PC-9 (cell line): ENCODE results near the gene CAPN13. TPM values are rescaled to one million over a fixed set of nuclear protein-coding genes. Genes with fewer than 3 reads are reported as not detected.
A peak's percentile ranks its signal among the peaks of the same experiment; 100 is the strongest.

ENCODE experiments used
- Bru-seq: library from RNA; stranded (reverse); fragments of 400-500 nt; gene quantifications from one replicate; lab custom pipeline; 2021; lab: Mats Ljungman, UMichigan
- BruChase-seq, 2 experiments: library from RNA; stranded (reverse); fragments of 400-500 nt; gene quantifications; one replicate each; lab custom pipeline; 2021; lab: Mats Ljungman, UMichigan
- BruUV-seq: library from RNA; stranded (reverse); fragments of 400-500 nt; replicated peaks from 2 replicates; lab custom pipeline; 2021; lab: Mats Ljungman, UMichigan
- CTCF ChIA-PET: fragments of 300-600 bp; sonication (Branson Sonifier 250); formaldehyde crosslinking; loops from one replicate; lab custom pipeline; 2022; ENCODE audit warnings: antibody characterized with exemption; lab: Charles Lee
- POLR2A ChIA-PET: fragments of 300-600 bp; sonication (Branson Sonifier 250); formaldehyde crosslinking; loops from one replicate; lab custom pipeline; 2022; ENCODE audit warnings: antibody characterized with exemption; ENCODE audit not compliant: unreplicated experiment; lab: Charles Lee
- DNase-seq, 2 experiments: peaks; one replicate each; pipeline versions ENCODE4 v3.0.0 to v3.0.0-alpha.2; 2015 to 2022; ENCODE audit warnings: mixed read lengths in 1 of 2
- H2AFZ ChIP-seq: fragments of 200-600 bp; sonication (generic); 2 replicates; pipeline ENCODE4 v1.8.1; 2017; ENCODE audit warnings: antibody characterized with exemption
- H3F3A ChIP-seq: fragments of 200-600 bp; sonication (generic); 2 replicates; pipeline ENCODE4 v1.8.1; 2017; ENCODE audit warnings: antibody characterized with exemption, mild to moderate bottlenecking, low read depth; ENCODE audit not compliant: insufficient read depth
- H3K27ac ChIP-seq: fragments of 200-600 bp; sonication (generic); 2 replicates; pipeline ENCODE4 v1.6.1; 2016; ENCODE audit warnings: mixed run types
- H3K27me3 ChIP-seq: fragments of 200-600 bp; sonication (generic); 2 replicates; pipeline ENCODE4 v1.6.1; 2016; ENCODE audit warnings: low read depth, mixed run types; ENCODE audit not compliant: insufficient read depth
- H3K36me3 ChIP-seq: fragments of 200-600 bp; sonication (generic); 2 replicates; pipeline ENCODE4 v1.6.1; 2016; ENCODE audit warnings: low read depth, mixed run types
- H3K4me1 ChIP-seq: fragments of 200-600 bp; sonication (generic); replicated peaks from 2 replicates; pipeline ENCODE4 v1.6.1; 2016; ENCODE audit warnings: mixed run types; ENCODE audit not compliant: insufficient read depth
- H3K4me2 ChIP-seq: fragments of 200-600 bp; sonication (generic); 2 replicates; pipeline ENCODE4 v1.6.1; 2017; ENCODE audit warnings: mixed run types
- H3K4me3 ChIP-seq: fragments of 200-600 bp; sonication (generic); 2 replicates; pipeline ENCODE4 v1.6.1; 2016; ENCODE audit warnings: mixed run types
- H3K79me2 ChIP-seq: fragments of 200-600 bp; sonication (generic); 2 replicates; pipeline ENCODE4 v1.6.1; 2017; ENCODE audit warnings: low read depth, mixed run types
- H3K9me2 ChIP-seq: fragments of 200-600 bp; sonication (generic); 2 replicates; pipeline ENCODE4 v1.8.1; 2017; ENCODE audit warnings: mild to moderate bottlenecking; ENCODE audit not compliant: insufficient read depth
- H3K9me3 ChIP-seq: fragments of 200-600 bp; sonication (generic); 2 replicates; pipeline ENCODE4 v1.8.1; 2016; ENCODE audit warnings: low read depth; ENCODE audit not compliant: insufficient read depth
- H4K20me1 ChIP-seq: fragments of 200-600 bp; sonication (generic); 2 replicates; pipeline ENCODE4 v1.8.1; 2017; ENCODE audit not compliant: insufficient read depth
- EZH2 ChIP-seq: fragments of 200-600 bp; sonication (generic); IDR thresholded peaks from 2 replicates; pipeline ENCODE4 v1.8.0; 2017; ENCODE audit warnings: antibody characterized with exemption, low read depth
- intact Hi-C: fragments of 100-400 bp; cut with micrococcal nuclease; formaldehyde crosslinking; loops from one replicate; pipeline ENCODE4 v1.10.0; 2022; ENCODE audit not compliant: unreplicated experiment
- long read RNA-seq: library from polyadenylated mRNA; stranded (forward); transcript quantifications from one replicate; pipeline ENCODE4 v2.0.0, GENCODE V29; 2022
- total RNA-seq: library from RNA; stranded (reverse); gene quantifications from 2 replicates; pipeline ENCODE4 v1.2.3, GENCODE V29; 2021
- TF ChIP-seq, protein P1 (sequence below): fragments of 200-600 bp; sonication (generic); conservative IDR thresholded peaks from 2 replicates; pipeline ENCODE4 v1.6.1; 2017; ENCODE audit warnings: mixed run types, antibody characterized with exemption, mild to moderate bottlenecking, moderate library complexity

The CAPN13 gene, protein sequence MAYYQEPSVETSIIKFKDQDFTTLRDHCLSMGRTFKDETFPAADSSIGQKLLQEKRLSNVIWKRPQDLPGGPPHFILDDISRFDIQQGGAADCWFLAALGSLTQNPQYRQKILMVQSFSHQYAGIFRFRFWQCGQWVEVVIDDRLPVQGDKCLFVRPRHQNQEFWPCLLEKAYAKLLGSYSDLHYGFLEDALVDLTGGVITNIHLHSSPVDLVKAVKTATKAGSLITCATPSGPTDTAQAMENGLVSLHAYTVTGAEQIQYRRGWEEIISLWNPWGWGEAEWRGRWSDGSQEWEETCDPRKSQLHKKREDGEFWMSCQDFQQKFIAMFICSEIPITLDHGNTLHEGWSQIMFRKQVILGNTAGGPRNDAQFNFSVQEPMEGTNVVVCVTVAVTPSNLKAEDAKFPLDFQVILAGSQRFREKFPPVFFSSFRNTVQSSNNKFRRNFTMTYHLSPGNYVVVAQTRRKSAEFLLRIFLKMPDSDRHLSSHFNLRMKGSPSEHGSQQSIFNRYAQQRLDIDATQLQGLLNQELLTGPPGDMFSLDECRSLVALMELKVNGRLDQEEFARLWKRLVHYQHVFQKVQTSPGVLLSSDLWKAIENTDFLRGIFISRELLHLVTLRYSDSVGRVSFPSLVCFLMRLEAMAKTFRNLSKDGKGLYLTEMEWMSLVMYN
- total RNA-seq (1.1 and 1.5 TPM in 2 replicates), Bru-seq, nascent RNA (percentile 30 among the genes with signal in this experiment), BruChase-seq, experiment 1, labeled RNA remaining after a 2-hour chase (percentile 28 among the genes with signal in this experiment), BruChase-seq, experiment 2, labeled RNA remaining after a 6-hour chase (percentile 18 among the genes with signal in this experiment)
- long read RNA-seq, result 0 reads

GRCh38 chr2:30807249-30807648 is at the start of gene CAPN13:
Gene CAPN13 (minus strand): TSS chr2:30807446. CDS start chr2:30787325, 20,121 bp downstream.
- CTCF ChIA-PET, result no interaction called here
- no TSS peak for BruUV-seq

GRCh38 chr2:30847841-30848240 is 40.6 kb upstream of the CAPN13 start:
- intact Hi-C loops, result no loop called here
- peak in 1 of 2 experiments; percentile 82 for DNase-seq
- Histone ChIP-seq H3K27me3 (no peaks in the 10 kb centered on the region), H3K4me3 (no peak overlapping the region), H3K79me2 (no peaks in the 10 kb centered on the region), H3K36me3 (no peaks in the 10 kb centered on the region), H3F3A (peaks cover 21% of the 10 kb centered on the region), H3K9me2 (no peaks in the 10 kb centered on the region), H3K27ac (peak overlapping the region; percentile 85), H2AFZ (no peak overlapping the region), H3K4me1 (peaks cover 29% of the 10 kb centered on the region), H3K4me2 (peak overlapping the region; percentile 60), H3K9me3 (no peaks in the 10 kb centered on the region; the same call in none of the 2 replicates), H4K20me1 (no peaks in the 10 kb centered on the region)
- ChIA-PET POLR2A (no interaction called here), CTCF (no interaction called here)
- TF ChIP-seq, protein P1, sequence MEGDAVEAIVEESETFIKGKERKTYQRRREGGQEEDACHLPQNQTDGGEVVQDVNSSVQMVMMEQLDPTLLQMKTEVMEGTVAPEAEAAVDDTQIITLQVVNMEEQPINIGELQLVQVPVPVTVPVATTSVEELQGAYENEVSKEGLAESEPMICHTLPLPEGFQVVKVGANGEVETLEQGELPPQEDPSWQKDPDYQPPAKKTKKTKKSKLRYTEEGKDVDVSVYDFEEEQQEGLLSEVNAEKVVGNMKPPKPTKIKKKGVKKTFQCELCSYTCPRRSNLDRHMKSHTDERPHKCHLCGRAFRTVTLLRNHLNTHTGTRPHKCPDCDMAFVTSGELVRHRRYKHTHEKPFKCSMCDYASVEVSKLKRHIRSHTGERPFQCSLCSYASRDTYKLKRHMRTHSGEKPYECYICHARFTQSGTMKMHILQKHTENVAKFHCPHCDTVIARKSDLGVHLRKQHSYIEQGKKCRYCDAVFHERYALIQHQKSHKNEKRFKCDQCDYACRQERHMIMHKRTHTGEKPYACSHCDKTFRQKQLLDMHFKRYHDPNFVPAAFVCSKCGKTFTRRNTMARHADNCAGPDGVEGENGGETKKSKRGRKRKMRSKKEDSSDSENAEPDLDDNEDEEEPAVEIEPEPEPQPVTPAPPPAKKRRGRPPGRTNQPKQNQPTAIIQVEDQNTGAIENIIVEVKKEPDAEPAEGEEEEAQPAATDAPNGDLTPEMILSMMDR, result no peak
- TF ChIP-seq EZH2, result no peak
- BruUV-seq, result no TSS peak

More at GRCh38 chr2:30807249-30807648, at the start of gene CAPN13:
- Histone ChIP-seq H3F3A (peaks cover 5% of the 10 kb centered on the region; the same call in 1 of the 2 replicates), H3K9me3 (no peaks in the 10 kb centered on the region), H3K9me2 (no peaks in the 10 kb centered on the region; the same call in 1 of the 2 replicates), H4K20me1 (no peaks in the 10 kb centered on the region), H3K4me3 (peak within 1 kb of the TSS; percentile 47), H3K36me3 (no peaks in the 10 kb centered on the region), H3K79me2 (no peaks in the 10 kb centered on the region), H3K27me3 (no peaks in the 10 kb centered on the region), H3K4me2 (peak within 1 kb of the TSS; percentile 79), H3K4me1 (peaks cover 32% of the 10 kb centered on the region), H2AFZ (peak within 1 kb of the TSS; percentile 77), H3K27ac (peak within 1 kb of the TSS; percentile 36)
- no peak for TF ChIP-seq EZH2
- TF ChIP-seq, protein P1, result peak; percentile 46; the same call in 1 of the 2 replicates
- DNase-seq, result peak; percentile 54 to 91
- intact Hi-C loops, result no loop called here
- POLR2A ChIA-PET, result no interaction called here

GRCh38 chr2:30847329-30847728 is 40.1 kb upstream of the CAPN13 start:
- Histone ChIP-seq H3K4me1 (peaks cover 29% of the 10 kb centered on the region), H3F3A (peaks cover 21% of the 10 kb centered on the region), H2AFZ (no peak overlapping the region; the same call in 1 of the 2 replicates), H3K27ac (peak overlapping the region; percentile 85), H3K9me3 (no peaks in the 10 kb centered on the region; the same call in none of the 2 replicates), H3K4me3 (no peak overlapping the region), H3K79me2 (no peaks in the 10 kb centered on the region), H3K9me2 (no peaks in the 10 kb centered on the region), H3K36me3 (no peaks in the 10 kb centered on the region), H4K20me1 (no peaks in the 10 kb centered on the region), H3K27me3 (no peaks in the 10 kb centered on the region), H3K4me2 (peak overlapping the region; percentile 60)
- intact Hi-C loops, result no loop called here
- ChIA-PET CTCF (no interaction called here), POLR2A (no interaction called here)
- TF ChIP-seq, protein P1, result no peak
- TF ChIP-seq EZH2, result no peak
- DNase-seq, result peak in 1 of 2 experiments; percentile 99
- BruUV-seq, result no TSS peak
